Measurements from ENCODE around the gene ACKR1.

The ACKR1 gene

GRCh38 chr1:159223004-159223403, 18.3 kb downstream of the ACKR1 start:
- no peak for DNase-seq

- DNase-seq: no peak
These were observed 23.9 kb downstream of the ACKR1 start for GRCh38 chr1:159228554-159228953.

- no peak for DNase-seq
These were observed 24.7 kb downstream of the ACKR1 start for GRCh38 chr1:159229260-159229885.

GRCh38 chr1:159229896-159230295, 25.2 kb downstream of the ACKR1 start:
- no peak for DNase-seq

DNA sequence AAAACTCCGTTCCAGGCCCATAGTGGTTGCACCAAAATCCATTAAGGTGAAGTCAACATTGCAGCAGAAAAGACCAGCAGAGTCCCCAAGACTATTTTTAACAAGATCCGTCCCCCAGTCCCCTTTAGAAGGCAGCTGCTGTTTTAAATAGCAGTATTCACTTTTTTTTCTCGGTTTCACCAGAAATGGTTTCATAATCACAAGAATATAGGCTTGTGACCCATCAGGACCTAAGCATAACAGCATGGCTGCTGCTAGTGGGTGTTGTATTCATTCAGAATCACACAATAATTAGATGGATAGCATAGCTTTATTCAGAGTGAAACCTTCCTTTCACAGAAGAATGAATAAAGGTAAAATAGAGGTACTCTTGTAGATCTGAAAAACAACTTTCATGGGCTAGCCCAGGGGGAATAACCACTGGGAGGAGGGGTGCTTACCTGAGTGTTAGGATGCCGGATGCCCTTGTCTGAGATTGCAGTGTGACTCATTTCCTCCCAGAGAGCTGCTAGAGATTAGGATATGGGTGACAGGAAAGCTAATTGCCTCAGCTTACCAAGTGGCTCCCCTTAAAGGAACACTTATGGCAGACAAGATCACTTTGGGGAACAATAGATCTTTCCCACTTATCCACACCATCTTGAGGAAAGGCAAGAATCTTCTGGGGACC, 35.0 kb downstream of the ACKR1 start:
- DNase-seq: no peak

GRCh38 chr1:159247266-159247665, 42.6 kb downstream of the ACKR1 start:
- no peak for DNase-seq

GRCh38 chr1:159248311-159248710, 43.6 kb downstream of the ACKR1 start:
- DNase-seq: no peak

DNA sequence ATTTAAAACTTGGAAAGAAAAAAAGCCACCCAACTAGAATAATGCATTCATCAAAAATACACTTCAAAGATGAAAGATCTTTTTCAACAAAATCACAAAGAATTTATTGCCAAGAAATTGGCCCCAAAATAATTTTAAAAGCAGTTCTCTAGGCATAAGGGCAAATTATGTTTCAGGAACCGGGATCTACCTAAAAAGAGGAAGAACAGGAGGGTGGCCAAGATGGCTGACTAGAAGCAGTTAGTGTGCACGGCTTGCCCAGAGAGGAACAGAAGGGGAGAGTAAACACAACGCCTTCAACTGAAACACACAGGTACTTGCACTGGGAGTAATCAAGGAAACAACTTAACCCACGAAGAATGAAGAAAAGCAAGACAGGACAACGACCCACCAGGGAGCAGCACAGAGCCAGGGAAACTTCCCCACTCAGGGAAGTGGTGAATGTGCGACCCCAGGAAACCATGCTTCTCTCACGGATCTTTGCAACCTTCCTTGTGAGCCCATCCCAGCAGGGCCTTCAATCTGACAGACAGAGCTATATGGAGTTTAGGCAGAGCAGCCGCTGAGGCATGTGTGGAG, 46.1 kb downstream of the ACKR1 start:
- no peak for DNase-seq

Measured in stimulated activated CD4-positive, alpha-beta T cell treated with anti-CD3 and anti-CD28 coated beads, Interleukin-4, amount 100 ng/mL, for 24 hours (primary cell).